Neural crest cell (in vitro differentiated cells): ENCODE measurements around the gene ATM. TPM values are rescaled to one million over a fixed set of nuclear protein-coding genes. Genes with fewer than 3 reads are reported as not detected.

Source experiments
- DNase-seq: peaks from one replicate; pipeline ENCODE4 v3.0.0; 2021; ENCODE audit warnings: low read depth, mixed read lengths, low spot score
- H3K27ac Mint-ChIP-seq: one replicate; pipeline ENCODE4 v1.8.0; 2021; ENCODE audit warnings: mild to moderate bottlenecking, mixed read lengths; ENCODE audit not compliant: unreplicated experiment
- H3K27me3 Mint-ChIP-seq: 2 replicates; pipeline ENCODE4 v1.8.0; 2021; ENCODE audit warnings: low read depth, mild to moderate bottlenecking, mixed read lengths
- H3K36me3 Mint-ChIP-seq: 2 replicates; pipeline ENCODE4 v1.8.0; 2021; ENCODE audit warnings: low read depth, mild to moderate bottlenecking, mixed read lengths
- H3K4me1 Mint-ChIP-seq: 2 replicates; pipeline ENCODE4 v1.8.0; 2021; ENCODE audit warnings: mixed read lengths
- H3K4me3 Mint-ChIP-seq: one replicate; pipeline ENCODE4 v1.8.0; 2021; ENCODE audit warnings: mild to moderate bottlenecking, mixed read lengths
- H3K9me3 Mint-ChIP-seq: 2 replicates; pipeline ENCODE4 v1.8.0; 2021; ENCODE audit warnings: mixed read lengths
- total RNA-seq: library from RNA; stranded (reverse); gene quantifications from 2 replicates; pipeline ENCODE4 v1.2.1, GENCODE V29; 2021
- TF ChIP-seq, protein P1 (sequence below): fragments of 200-600 bp; sonication (generic); conservative IDR thresholded peaks from 2 replicates; pipeline ENCODE4 v1.5.0; 2021; ENCODE audit warnings: antibody characterized with exemption, mild to moderate bottlenecking

The ATM gene
- total RNA-seq, 1 donor from 2014 or later: 68.5 TPM

- TF ChIP-seq, protein P1, sequence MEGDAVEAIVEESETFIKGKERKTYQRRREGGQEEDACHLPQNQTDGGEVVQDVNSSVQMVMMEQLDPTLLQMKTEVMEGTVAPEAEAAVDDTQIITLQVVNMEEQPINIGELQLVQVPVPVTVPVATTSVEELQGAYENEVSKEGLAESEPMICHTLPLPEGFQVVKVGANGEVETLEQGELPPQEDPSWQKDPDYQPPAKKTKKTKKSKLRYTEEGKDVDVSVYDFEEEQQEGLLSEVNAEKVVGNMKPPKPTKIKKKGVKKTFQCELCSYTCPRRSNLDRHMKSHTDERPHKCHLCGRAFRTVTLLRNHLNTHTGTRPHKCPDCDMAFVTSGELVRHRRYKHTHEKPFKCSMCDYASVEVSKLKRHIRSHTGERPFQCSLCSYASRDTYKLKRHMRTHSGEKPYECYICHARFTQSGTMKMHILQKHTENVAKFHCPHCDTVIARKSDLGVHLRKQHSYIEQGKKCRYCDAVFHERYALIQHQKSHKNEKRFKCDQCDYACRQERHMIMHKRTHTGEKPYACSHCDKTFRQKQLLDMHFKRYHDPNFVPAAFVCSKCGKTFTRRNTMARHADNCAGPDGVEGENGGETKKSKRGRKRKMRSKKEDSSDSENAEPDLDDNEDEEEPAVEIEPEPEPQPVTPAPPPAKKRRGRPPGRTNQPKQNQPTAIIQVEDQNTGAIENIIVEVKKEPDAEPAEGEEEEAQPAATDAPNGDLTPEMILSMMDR: no peak
- Mint-ChIP-seq H3K27me3 (no peaks in the 10 kb centered on the region), H3K36me3 (peaks cover 8% of the 10 kb centered on the region), H3K27ac (no peak overlapping the region), H3K9me3 (no peaks in the 10 kb centered on the region), H3K4me1 (no peaks in the 10 kb centered on the region), H3K4me3 (no peak overlapping the region)
- DNase-seq: no peak
Measured at GRCh38 chr11:108307751-108308150, 84.9 kb downstream of the ATM start.

GRCh38 chr11:108313444-108313843 is 90.6 kb downstream of the ATM start:
- Mint-ChIP-seq H3K27me3 (no peaks in the 10 kb centered on the region), H3K4me1 (no peaks in the 10 kb centered on the region), H3K36me3 (peaks cover 14% of the 10 kb centered on the region), H3K9me3 (no peaks in the 10 kb centered on the region), H3K27ac (no peak overlapping the region), H3K4me3 (no peak overlapping the region)
- DNase-seq: no peak
- TF ChIP-seq, protein P1: no peak

GRCh38 chr11:108316061-108316460 is 93.2 kb downstream of the ATM start:
- Mint-ChIP-seq H3K9me3 (no peaks in the 10 kb centered on the region), H3K27me3 (no peaks in the 10 kb centered on the region)
- TF ChIP-seq, protein P1: no peak

GRCh38 chr11:108319541-108320145 is 96.8 kb downstream of the ATM start:
- Mint-ChIP-seq H3K27me3 (no peaks in the 10 kb centered on the region), H3K4me3 (no peak overlapping the region), H3K36me3 (peaks cover 17% of the 10 kb centered on the region), H3K4me1 (no peaks in the 10 kb centered on the region), H3K9me3 (no peaks in the 10 kb centered on the region), H3K27ac (no peak overlapping the region)
- DNase-seq: no peak
- TF ChIP-seq, protein P1: no peak

More at GRCh38 chr11:108316061-108316460, 93.2 kb downstream of the ATM start:
- H3K27ac Mint-ChIP-seq: no peak overlapping the region
- peaks cover 19% of the 10 kb centered on the region for H3K36me3 Mint-ChIP-seq
- H3K4me1 Mint-ChIP-seq: no peaks in the 10 kb centered on the region
- no peak overlapping the region for H3K4me3 Mint-ChIP-seq
- DNase-seq: no peak

DNA sequence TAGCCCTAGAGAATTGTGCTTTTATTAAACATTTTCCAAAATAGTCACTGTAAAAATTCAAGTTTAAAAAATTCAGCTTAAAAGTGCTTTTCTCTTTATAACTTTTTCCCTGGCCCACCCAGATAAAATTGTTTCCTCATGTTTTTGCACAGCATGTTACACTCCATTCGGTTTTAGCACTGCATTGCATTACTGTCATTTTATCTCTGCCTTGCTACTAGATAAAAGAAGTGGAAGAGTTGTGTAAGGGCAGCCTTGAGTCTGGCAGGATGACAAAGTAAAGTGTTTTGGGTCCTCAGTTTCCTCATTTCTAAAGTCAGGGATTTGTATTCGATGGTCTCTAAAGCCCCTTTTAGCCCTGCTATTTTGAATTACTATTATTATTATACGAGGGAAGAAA is 99.8 kb downstream of the ATM start:
- Mint-ChIP-seq H3K27ac (no peak overlapping the region), H3K27me3 (no peaks in the 10 kb centered on the region), H3K4me3 (no peak overlapping the region), H3K4me1 (no peaks in the 10 kb centered on the region), H3K9me3 (no peaks in the 10 kb centered on the region), H3K36me3 (peaks cover 8% of the 10 kb centered on the region)
- DNase-seq: no peak
- TF ChIP-seq, protein P1: no peak
